ENCODE measurements around the gene EIF4G2.

EIF4G2 gene

DNA sequence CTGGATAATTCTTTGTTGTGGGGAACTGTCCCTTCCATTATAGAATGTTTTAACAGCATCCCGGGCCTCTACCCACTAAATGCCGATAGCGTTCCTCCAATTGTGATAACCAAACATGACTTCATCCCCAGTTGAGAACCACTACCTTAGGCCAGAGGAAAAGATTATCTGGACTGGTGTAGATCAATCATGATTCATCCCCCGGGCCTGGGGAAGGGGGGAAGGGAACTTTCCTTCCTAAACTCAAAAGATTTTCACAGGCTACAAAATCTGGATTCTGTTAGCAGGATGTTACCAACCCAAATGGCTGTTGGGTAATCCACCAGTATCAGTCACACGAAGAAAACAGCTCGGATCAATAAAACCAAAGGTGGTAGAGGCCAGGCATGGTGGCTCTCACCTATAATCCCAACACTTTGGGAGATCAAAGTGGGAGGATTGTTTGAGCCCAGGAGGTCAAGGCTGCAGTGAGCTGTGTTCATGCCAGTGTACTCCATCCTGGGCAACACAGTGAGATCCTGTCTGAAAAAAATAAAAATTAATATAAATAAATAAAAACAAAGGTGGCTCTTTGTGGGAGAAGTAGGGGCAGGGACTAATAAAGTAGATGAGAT, 47.5 kb downstream of the EIF4G2 start:
- TF ChIP-seq SIN3A (IDR thresholded peaks at IDR 0.05; ENCODE audit: borderline replicate concordance, insufficient read depth, low read length) (no peak), FOXP2 (optimal IDR thresholded peaks at IDR 0.05; ENCODE audit: borderline replicate concordance, extremely low read depth, extremely low read length, insufficient read depth) (no peak), TAF1 (IDR thresholded peaks at IDR 0.05; ENCODE audit: borderline replicate concordance, insufficient read depth, low read length) (no peak), POLR2AphosphoS5 (IDR thresholded peaks at IDR 0.05; ENCODE audit: low read depth, low read length) (no peak)
- TF ChIP-seq, protein P1, sequence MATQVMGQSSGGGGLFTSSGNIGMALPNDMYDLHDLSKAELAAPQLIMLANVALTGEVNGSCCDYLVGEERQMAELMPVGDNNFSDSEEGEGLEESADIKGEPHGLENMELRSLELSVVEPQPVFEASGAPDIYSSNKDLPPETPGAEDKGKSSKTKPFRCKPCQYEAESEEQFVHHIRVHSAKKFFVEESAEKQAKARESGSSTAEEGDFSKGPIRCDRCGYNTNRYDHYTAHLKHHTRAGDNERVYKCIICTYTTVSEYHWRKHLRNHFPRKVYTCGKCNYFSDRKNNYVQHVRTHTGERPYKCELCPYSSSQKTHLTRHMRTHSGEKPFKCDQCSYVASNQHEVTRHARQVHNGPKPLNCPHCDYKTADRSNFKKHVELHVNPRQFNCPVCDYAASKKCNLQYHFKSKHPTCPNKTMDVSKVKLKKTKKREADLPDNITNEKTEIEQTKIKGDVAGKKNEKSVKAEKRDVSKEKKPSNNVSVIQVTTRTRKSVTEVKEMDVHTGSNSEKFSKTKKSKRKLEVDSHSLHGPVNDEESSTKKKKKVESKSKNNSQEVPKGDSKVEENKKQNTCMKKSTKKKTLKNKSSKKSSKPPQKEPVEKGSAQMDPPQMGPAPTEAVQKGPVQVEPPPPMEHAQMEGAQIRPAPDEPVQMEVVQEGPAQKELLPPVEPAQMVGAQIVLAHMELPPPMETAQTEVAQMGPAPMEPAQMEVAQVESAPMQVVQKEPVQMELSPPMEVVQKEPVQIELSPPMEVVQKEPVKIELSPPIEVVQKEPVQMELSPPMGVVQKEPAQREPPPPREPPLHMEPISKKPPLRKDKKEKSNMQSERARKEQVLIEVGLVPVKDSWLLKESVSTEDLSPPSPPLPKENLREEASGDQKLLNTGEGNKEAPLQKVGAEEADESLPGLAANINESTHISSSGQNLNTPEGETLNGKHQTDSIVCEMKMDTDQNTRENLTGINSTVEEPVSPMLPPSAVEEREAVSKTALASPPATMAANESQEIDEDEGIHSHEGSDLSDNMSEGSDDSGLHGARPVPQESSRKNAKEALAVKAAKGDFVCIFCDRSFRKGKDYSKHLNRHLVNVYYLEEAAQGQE (IDR thresholded peaks at IDR 0.05; ENCODE audit: insufficient read depth in 1 of 2, low read depth in 2 of 2, low read length in 2 of 2) = no peak

DNA sequence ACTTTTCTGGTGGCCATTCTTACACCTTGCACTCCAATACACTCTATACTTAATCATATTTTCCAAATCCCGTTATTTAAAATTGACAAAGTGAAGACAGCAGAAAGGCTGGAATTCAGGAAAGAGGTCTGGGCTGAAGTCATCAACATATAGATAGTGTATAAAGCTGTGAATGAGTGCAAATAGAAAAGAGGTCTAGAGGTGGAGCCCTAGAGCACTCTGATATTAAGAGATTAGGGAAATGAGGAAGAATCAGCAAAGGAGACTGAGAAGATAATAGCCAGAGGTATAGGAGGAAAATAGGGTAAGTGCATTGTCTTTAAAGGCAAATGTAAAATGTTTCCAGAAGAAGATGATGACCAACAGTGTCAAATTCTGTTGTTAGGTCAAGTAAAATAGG, 49.8 kb downstream of the EIF4G2 start:
- TF ChIP-seq, protein P1 (IDR thresholded peaks at IDR 0.05; ENCODE audit: insufficient read depth in 1 of 2, low read depth in 2 of 2, low read length in 2 of 2) = no peak
- no peak for TF ChIP-seq FOXP2 (optimal IDR thresholded peaks at IDR 0.05; ENCODE audit: borderline replicate concordance, extremely low read depth, extremely low read length, insufficient read depth)
- TF ChIP-seq TAF1 (IDR thresholded peaks at IDR 0.05; ENCODE audit: borderline replicate concordance, insufficient read depth, low read length) = no peak
- TF ChIP-seq SIN3A (IDR thresholded peaks at IDR 0.05; ENCODE audit: borderline replicate concordance, insufficient read depth, low read length) = no peak
- no peak for TF ChIP-seq POLR2AphosphoS5 (IDR thresholded peaks at IDR 0.05; ENCODE audit: low read depth, low read length)

DNA sequence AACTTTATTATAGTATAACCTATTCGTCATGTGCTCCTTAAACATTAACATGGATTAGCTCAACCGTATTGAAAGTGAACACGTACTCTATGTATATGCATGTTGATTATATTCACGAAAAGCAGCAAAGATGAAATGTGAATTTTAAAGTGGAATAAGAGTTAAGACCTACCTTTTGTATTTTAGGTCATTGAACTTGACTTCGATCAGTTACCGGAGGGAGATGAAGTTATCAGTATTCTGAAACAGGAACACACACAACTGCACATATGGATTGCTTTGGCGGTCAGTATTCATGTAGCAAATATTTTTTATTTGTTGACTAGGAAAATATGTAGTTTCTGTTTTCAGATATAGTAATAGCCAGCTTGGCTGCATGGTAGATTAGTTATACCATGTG, 56.2 kb downstream of the EIF4G2 start:
- no peak for TF ChIP-seq TAF1 (IDR thresholded peaks at IDR 0.05; ENCODE audit: borderline replicate concordance, insufficient read depth, low read length)
- TF ChIP-seq, protein P1 (IDR thresholded peaks at IDR 0.05; ENCODE audit: insufficient read depth in 1 of 2, low read depth in 2 of 2, low read length in 2 of 2) = no peak
- no peak for TF ChIP-seq SIN3A (IDR thresholded peaks at IDR 0.05; ENCODE audit: borderline replicate concordance, insufficient read depth, low read length)
- TF ChIP-seq FOXP2 (optimal IDR thresholded peaks at IDR 0.05; ENCODE audit: borderline replicate concordance, extremely low read depth, extremely low read length, insufficient read depth) = no peak
- TF ChIP-seq POLR2AphosphoS5 (IDR thresholded peaks at IDR 0.05; ENCODE audit: low read depth, low read length) = no peak

DNA sequence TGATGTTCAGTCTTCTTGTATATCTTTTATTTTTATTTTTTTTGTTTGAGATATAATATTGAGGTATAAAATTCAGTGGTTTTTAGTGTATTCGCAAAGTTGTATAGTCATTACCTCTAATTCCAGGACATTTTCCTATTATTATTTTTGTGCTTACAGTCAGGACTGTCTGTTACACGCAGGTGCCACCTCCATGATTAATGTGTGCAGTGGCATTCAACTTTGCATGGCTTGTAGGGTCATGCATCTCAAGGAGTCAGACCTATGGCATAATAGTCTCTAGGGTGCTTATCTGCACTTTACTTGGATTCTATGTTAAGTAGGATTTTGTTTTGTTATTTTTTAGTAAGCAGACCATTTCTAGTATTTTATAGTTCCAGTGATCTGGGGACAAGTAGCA, 56.7 kb downstream of the EIF4G2 start:
- TF ChIP-seq TAF1 (IDR thresholded peaks at IDR 0.05; ENCODE audit: borderline replicate concordance, insufficient read depth, low read length) = no peak
- no peak for TF ChIP-seq SIN3A (IDR thresholded peaks at IDR 0.05; ENCODE audit: borderline replicate concordance, insufficient read depth, low read length)
- TF ChIP-seq, protein P1 (IDR thresholded peaks at IDR 0.05; ENCODE audit: insufficient read depth in 1 of 2, low read depth in 2 of 2, low read length in 2 of 2) = no peak
- TF ChIP-seq FOXP2 (optimal IDR thresholded peaks at IDR 0.05; ENCODE audit: borderline replicate concordance, extremely low read depth, extremely low read length, insufficient read depth) = no peak
- no peak for TF ChIP-seq POLR2AphosphoS5 (IDR thresholded peaks at IDR 0.05; ENCODE audit: low read depth, low read length)

Data from PFSK-1 (cell line).